CD4-positive, CD25-positive, alpha-beta regulatory T cell (primary cell): Measurements from ENCODE around the gene LCN15. TPM values are rescaled to one million over a fixed set of nuclear protein-coding genes. Genes with fewer than 3 reads are reported as not detected.
A peak's percentile ranks its signal among the peaks of the same experiment; 100 is the strongest.

Experiments
- ATAC-seq, 2 donors: fragments of 150-1000 bp; cut with Tn5 transposase; one replicate each; pipeline ENCODE4 v1.10.0; 2021; ENCODE audit warnings: low read depth in 2 of 2, moderate number of reproducible peaks in 2 of 2, moderate library complexity in 1 of 2
- DNase-seq, 3 donors: peaks; one replicate each; pipeline versions ENCODE4 v3.0.0 to v3.0.0-alpha.2; 2012 to 2022; ENCODE audit warnings: mixed read lengths in 1 of 3
- H3K27ac ChIP-seq: one replicate; pipeline ENCODE4 v1.7.0; 2013; ENCODE audit warnings: mild to moderate bottlenecking, low read length; ENCODE audit not compliant: insufficient read depth, poor library complexity, severe bottlenecking
- H3K27me3 ChIP-seq: one replicate; pipeline ENCODE4 v1.7.0; 2013; ENCODE audit warnings: low read length; ENCODE audit not compliant: control insufficient read depth, insufficient read depth
- H3K36me3 ChIP-seq: one replicate; pipeline ENCODE4 v1.7.0; 2013; ENCODE audit warnings: mild to moderate bottlenecking, low read length, moderate library complexity; ENCODE audit not compliant: control insufficient read depth, insufficient read depth
- H3K4me1 ChIP-seq: 2 replicates; pipeline ENCODE4 v1.7.0; 2013; ENCODE audit warnings: mild to moderate bottlenecking, low read length; ENCODE audit not compliant: insufficient read depth, control insufficient read depth, poor library complexity, severe bottlenecking
- H3K4me3 ChIP-seq: one replicate; pipeline ENCODE4 v1.7.0; 2013; ENCODE audit warnings: low read depth, mild to moderate bottlenecking, low read length, moderate library complexity
- H3K9me3 ChIP-seq, 2 experiments: 1 replicate in 1 of 2; 2 replicates in 1 of 2; pipeline ENCODE4 v1.7.0; 2013; ENCODE audit warnings: low read length in 2 of 2, mild to moderate bottlenecking in 1 of 2, moderate library complexity in 1 of 2; ENCODE audit not compliant: control insufficient read depth in 2 of 2
- H3K27ac Mint-ChIP-seq, 3 donors: one replicate each; pipeline ENCODE4 v1.8.0; 2020 to 2022; ENCODE audit warnings: mild to moderate bottlenecking in 3 of 3, mixed read lengths in 3 of 3, moderate library complexity in 2 of 3
- H3K27me3 Mint-ChIP-seq: one replicate; pipeline ENCODE4 v1.8.0; 2022; ENCODE audit warnings: mild to moderate bottlenecking, mixed read lengths
- H3K36me3 Mint-ChIP-seq: one replicate; pipeline ENCODE4 v1.8.0; 2020; ENCODE audit warnings: mixed read lengths
- H3K4me1 Mint-ChIP-seq, 4 donors: one replicate each; pipeline ENCODE4 v1.8.0; 2020 to 2022; ENCODE audit warnings: mixed read lengths in 4 of 4, mild to moderate bottlenecking in 1 of 4
- H3K4me3 Mint-ChIP-seq, 4 donors: one replicate each; pipeline ENCODE4 v1.8.0; 2020 to 2022; ENCODE audit warnings: mild to moderate bottlenecking in 4 of 4, mixed read lengths in 4 of 4, moderate library complexity in 3 of 4
- H3K9me3 Mint-ChIP-seq, 7 donors: one replicate each; pipeline ENCODE4 v1.8.0; 2020 to 2022; ENCODE audit warnings: mixed read lengths in 7 of 7, mild to moderate bottlenecking in 3 of 7, moderate library complexity in 2 of 7
- polyA plus RNA-seq, 4 donors: library from polyadenylated mRNA; unstranded; fragments of 300-500 nt; fragmentation: Illumina TruSeq; gene quantifications; one replicate each; pipeline ENCODE4 v1.2.3, GENCODE V29; 2021
- total RNA-seq: library from RNA; stranded (reverse); gene quantifications from one replicate; pipeline ENCODE4 v1.2.3, GENCODE V29; 2022

The LCN15 gene
- total and polyA plus RNA-seq, 5 donors from 2014 or later, result not detected

DNA sequence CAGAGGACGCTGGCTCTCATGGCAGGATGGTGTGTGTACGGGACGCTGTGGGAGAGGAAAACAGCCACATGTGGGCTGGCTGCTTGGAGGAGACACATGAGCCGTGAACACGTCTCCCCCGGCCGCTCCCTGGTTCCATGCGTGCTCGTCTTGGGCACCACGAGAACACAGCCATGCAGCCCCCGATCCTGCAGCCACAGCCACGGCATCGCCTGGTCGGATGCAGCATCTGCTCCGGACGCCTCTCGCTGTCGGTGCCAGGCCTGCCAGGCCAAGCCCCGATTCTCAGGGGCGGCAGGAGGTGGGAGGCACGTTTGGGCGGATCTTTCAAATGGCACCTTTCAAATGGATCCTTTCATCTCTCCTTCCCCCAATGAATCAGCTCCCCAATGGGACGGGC lies 24.8 kb downstream of the LCN15 start:
- Histone ChIP-seq H3K4me1 (peaks cover 17% of the 10 kb centered on the region), H3K27ac (no peak overlapping the region), H3K27me3 (no peaks in the 10 kb centered on the region), H3K9me3 (no peaks in the 10 kb centered on the region), H3K4me3 (no peak overlapping the region), H3K36me3 (no peaks in the 10 kb centered on the region)
- Mint-ChIP-seq H3K36me3 (no peaks in the 10 kb centered on the region), H3K4me3 (no peak overlapping the region), H3K4me1 (peaks cover 0 to 11% (median 0%) of the 10 kb centered on the region in 4 donors), H3K9me3 (peaks cover 0 to 2% (median 0%) of the 10 kb centered on the region in 7 donors), H3K27me3 (peaks cover 5% of the 10 kb centered on the region), H3K27ac (no peak overlapping the region)
- ATAC-seq (no peak), DNase-seq (no peak)

DNA sequence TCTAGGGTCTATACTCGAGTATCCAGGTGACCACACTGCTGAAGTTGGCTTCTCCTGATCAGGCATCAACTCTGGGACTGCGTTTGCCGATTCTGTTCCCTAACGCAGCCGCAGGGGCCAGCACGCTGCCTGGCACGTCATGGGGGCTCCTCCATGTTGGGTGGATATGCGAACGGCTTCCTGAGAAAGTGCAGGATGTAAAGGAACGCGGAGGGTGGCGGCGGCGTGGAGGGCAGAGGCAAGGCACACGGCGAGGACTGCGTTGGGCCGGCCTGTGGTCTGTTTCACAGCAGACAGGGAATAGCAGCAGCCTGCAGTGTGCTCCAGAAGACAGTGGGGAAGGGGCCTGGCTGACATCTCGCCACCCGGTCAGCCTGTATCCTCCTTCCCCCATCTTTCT lies 25.4 kb downstream of the LCN15 start:
- no peak for ATAC-seq
- H3K27me3 Mint-ChIP-seq, result peaks cover 5% of the 10 kb centered on the region
- no peaks in the 10 kb centered on the region for H3K9me3 ChIP-seq
- no peaks in the 10 kb centered on the region for H3K27me3 ChIP-seq
- H3K36me3 ChIP-seq, result no peaks in the 10 kb centered on the region
- no peaks in the 10 kb centered on the region for H3K36me3 Mint-ChIP-seq
- no peak overlapping the region for H3K27ac ChIP-seq
- no peak overlapping the region for H3K27ac Mint-ChIP-seq
- H3K4me1 ChIP-seq, result peaks cover 17% of the 10 kb centered on the region
- DNase-seq, result no peak
- no peak overlapping the region for H3K4me3 Mint-ChIP-seq
- peaks cover 0 to 11% (median 0%) of the 10 kb centered on the region in 4 donors for H3K4me1 Mint-ChIP-seq
- no peak overlapping the region for H3K4me3 ChIP-seq
- H3K9me3 Mint-ChIP-seq, result peaks cover 0 to 2% (median 0%) of the 10 kb centered on the region in 7 donors

- Histone ChIP-seq H3K4me3 (no peak overlapping the region), H3K27me3 (no peaks in the 10 kb centered on the region), H3K9me3 (no peaks in the 10 kb centered on the region), H3K27ac (no peak overlapping the region), H3K4me1 (no peaks in the 10 kb centered on the region), H3K36me3 (no peaks in the 10 kb centered on the region)
- Mint-ChIP-seq H3K9me3 (peaks cover 0 to 2% (median 0%) of the 10 kb centered on the region in 7 donors), H3K27ac (no peak overlapping the region), H3K4me1 (peaks cover 0 to 3% (median 0%) of the 10 kb centered on the region in 4 donors), H3K27me3 (peaks cover 5% of the 10 kb centered on the region), H3K4me3 (no peak overlapping the region), H3K36me3 (no peaks in the 10 kb centered on the region)
- ATAC-seq (no peak), DNase-seq (no peak)
Observed at GRCh38 chr9:136735812-136736480, 28.4 kb downstream of the LCN15 start.

GRCh38 chr9:136734837-136735496 lies 29.4 kb downstream of the LCN15 start:
- H3K4me3 Mint-ChIP-seq, result peak overlapping the region in 1 of 4 donors; percentile 1
- H3K27ac Mint-ChIP-seq, result no peak overlapping the region
- no peaks in the 10 kb centered on the region for H3K36me3 Mint-ChIP-seq
- Histone ChIP-seq H3K27ac (no peak overlapping the region), H3K27me3 (no peaks in the 10 kb centered on the region), H3K4me3 (no peak overlapping the region), H3K4me1 (no peaks in the 10 kb centered on the region), H3K9me3 (no peaks in the 10 kb centered on the region), H3K36me3 (no peaks in the 10 kb centered on the region)
- H3K4me1 Mint-ChIP-seq, result peaks cover 0 to 3% (median 0%) of the 10 kb centered on the region in 4 donors
- ATAC-seq (no peak), DNase-seq (peak in 1 of 3 donors; percentile 24)
- H3K9me3 Mint-ChIP-seq, result peaks cover 0 to 2% (median 0%) of the 10 kb centered on the region in 7 donors
- peaks cover 5% of the 10 kb centered on the region for H3K27me3 Mint-ChIP-seq

DNA sequence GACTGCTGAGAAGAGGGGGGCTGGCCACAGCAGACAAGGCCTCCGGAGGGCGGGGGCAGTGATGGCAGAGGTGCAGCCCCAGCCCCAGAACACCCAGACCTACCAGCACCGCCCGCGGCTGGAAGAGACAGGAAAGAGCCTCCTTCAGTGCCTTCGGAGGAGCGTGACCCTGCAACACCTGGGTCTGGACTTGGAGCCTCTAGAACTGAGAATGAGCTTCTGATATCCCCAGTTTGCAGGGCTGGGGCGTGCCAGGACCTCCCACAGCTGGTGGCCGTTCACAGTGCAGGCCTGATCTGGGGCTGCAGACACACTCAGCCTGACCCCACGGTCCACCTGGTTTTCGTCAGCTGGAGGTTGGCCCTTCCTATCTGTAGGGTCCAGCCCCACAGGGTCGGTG lies 30.7 kb downstream of the LCN15 start:
- ATAC-seq, result no peak

GRCh38 chr9:136732444-136733178 lies 31.7 kb downstream of the LCN15 start:
- Mint-ChIP-seq H3K4me1 (peaks cover 0 to 6% (median 0%) of the 10 kb centered on the region in 4 donors), H3K27me3 (peaks cover 6% of the 10 kb centered on the region), H3K27ac (peak overlapping the region in 1 of 3 donors; percentile 25), H3K9me3 (no peaks in the 10 kb centered on the region), H3K4me3 (no peak overlapping the region), H3K36me3 (no peaks in the 10 kb centered on the region)
- no peak overlapping the region for H3K4me3 ChIP-seq
- no peaks in the 10 kb centered on the region for H3K27me3 ChIP-seq
- ATAC-seq (no peak), DNase-seq (no peak)
- no peaks in the 10 kb centered on the region for H3K9me3 ChIP-seq
- H3K27ac ChIP-seq, result no peak overlapping the region
- H3K36me3 ChIP-seq, result no peaks in the 10 kb centered on the region
- H3K4me1 ChIP-seq, result peaks cover 10% of the 10 kb centered on the region

More for the DNA sequence above, 30.7 kb downstream of the LCN15 start:
- no peak for DNase-seq
- H3K9me3 Mint-ChIP-seq, result peaks cover 0 to 1% (median 0%) of the 10 kb centered on the region in 7 donors
- peaks cover 5% of the 10 kb centered on the region for H3K27me3 Mint-ChIP-seq
- Histone ChIP-seq H3K36me3 (no peaks in the 10 kb centered on the region), H3K27ac (no peak overlapping the region), H3K4me3 (no peak overlapping the region), H3K27me3 (no peaks in the 10 kb centered on the region), H3K4me1 (peaks cover 4% of the 10 kb centered on the region), H3K9me3 (no peaks in the 10 kb centered on the region)
- no peaks in the 10 kb centered on the region for H3K36me3 Mint-ChIP-seq
- no peak overlapping the region for H3K27ac Mint-ChIP-seq
- H3K4me3 Mint-ChIP-seq, result peak overlapping the region in 2 of 4 donors; percentile 1 to 27
- peaks cover 0 to 8% (median 0%) of the 10 kb centered on the region in 4 donors for H3K4me1 Mint-ChIP-seq

- no peaks in the 10 kb centered on the region for H3K27me3 ChIP-seq
- ATAC-seq (no peak), DNase-seq (no peak)
- H3K27ac Mint-ChIP-seq, result no peak overlapping the region
- peaks cover 9% of the 10 kb centered on the region for H3K27me3 Mint-ChIP-seq
- H3K4me1 ChIP-seq, result peaks cover 35% of the 10 kb centered on the region
- peaks cover 0 to 3% (median 0%) of the 10 kb centered on the region in 7 donors for H3K9me3 Mint-ChIP-seq
- H3K36me3 ChIP-seq, result peaks cover 14% of the 10 kb centered on the region
- H3K27ac ChIP-seq, result no peak overlapping the region
- H3K4me3 Mint-ChIP-seq, result peak overlapping the region; percentile 24 to 89 (median 68)
- H3K9me3 ChIP-seq, result no peaks in the 10 kb centered on the region
- peaks cover 13% of the 10 kb centered on the region for H3K36me3 Mint-ChIP-seq
- H3K4me1 Mint-ChIP-seq, result peaks cover 6 to 28% (median 8%) of the 10 kb centered on the region in 4 donors
- H3K4me3 ChIP-seq, result no peak overlapping the region
Observed at GRCh38 chr9:136729926-136730325, 34.4 kb downstream of the LCN15 start.
